ENCODE results near the gene CDSN. TPM values are rescaled to one million over a fixed set of nuclear protein-coding genes. Genes with fewer than 3 reads are reported as not detected.

CDSN gene
- total RNA-seq, 1 donor from 2014 or later, result 1.5 TPM

DNA sequence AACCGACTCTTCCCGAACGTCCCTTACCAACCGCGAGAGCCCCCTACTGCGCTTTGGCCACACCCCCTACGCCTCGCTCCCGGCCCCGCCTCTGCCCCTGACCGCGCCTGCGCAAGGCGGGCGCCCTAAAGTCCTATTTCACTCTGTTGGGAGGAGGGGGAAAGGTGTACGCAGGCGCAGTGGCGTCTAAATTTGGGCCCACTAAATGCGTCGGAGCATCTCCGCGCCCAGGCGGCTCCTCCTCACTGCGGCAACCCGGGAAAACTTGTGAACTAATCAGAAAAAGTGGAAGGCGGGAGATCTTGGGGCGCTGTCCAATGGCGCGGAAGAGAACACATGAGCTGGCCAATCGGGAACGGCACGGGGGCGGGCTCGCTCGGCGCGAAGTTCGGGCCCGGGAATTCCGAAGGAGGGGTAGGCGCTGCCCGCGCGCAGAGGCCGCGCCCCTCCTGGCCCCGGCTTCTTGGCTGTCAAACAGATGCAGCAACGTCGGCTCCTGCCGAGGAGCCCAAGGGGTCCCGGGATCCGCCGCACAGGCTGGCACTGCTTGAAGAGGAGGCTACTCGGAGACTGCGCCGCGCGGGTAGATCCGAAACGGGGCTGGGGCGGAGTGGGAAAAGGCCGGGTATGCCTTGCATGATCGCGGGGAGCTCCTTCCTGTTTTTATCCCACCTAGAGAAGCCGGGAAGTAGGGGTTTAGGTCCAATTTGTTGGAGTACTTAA lies 38.1 kb upstream of the CDSN start, which contains the start of gene TCF19:
Gene TCF19 (plus strand): TSS at position 450 of the 723 bp plus-strand sequence. CDS start 881 bp downstream, outside the sequence.
- no peaks in the 10 kb centered on the region for H3K36me3 ChIP-seq
- intact Hi-C loops (cut with DNase I), result no loop called here

GRCh38 chr6:31157513-31158139 lies 37.4 kb upstream of the CDSN start, which contains the start of gene CCHCR1:
TSS of gene CCHCR1 (minus strand) at chr6:31157802. CDS start at chr6:31157600, 202 bp downstream.
- intact Hi-C loops (cut with DNase I), result no loop called here
- Histone ChIP-seq H3K27me3 (no peaks in the 10 kb centered on the region), H3K27ac (peak within 1 kb of the TSS; percentile 82), H3K9me3 (no peaks in the 10 kb centered on the region), H3K4me1 (peaks cover 27% of the 10 kb centered on the region), H3K36me3 (no peaks in the 10 kb centered on the region), H3K4me3 (peak within 1 kb of the TSS; percentile 82 to 85)
- TF ChIP-seq POLR2A (IDR thresholded peaks at IDR 0.05), result no peak
- TF ChIP-seq POLR2AphosphoS5 (IDR thresholded peaks at IDR 0.05; ENCODE audit: insufficient read depth in 1 of 2, low read depth in 1 of 2), result no peak
- TF ChIP-seq CTCF (IDR thresholded peaks at IDR 0.05), result no peak
- DNase-seq (ENCODE audit: extremely low spot score in 2 of 2), result no peak

More for the DNA sequence above, 38.1 kb upstream of the CDSN start, which contains the start of gene TCF19:
- peak in 1 of 2 donors; percentile 99 for DNase-seq (ENCODE audit: extremely low spot score in 2 of 2)
- Histone ChIP-seq H3K4me1 (peaks cover 27% of the 10 kb centered on the region), H3K27me3 (no peaks in the 10 kb centered on the region), H3K27ac (peak within 1 kb of the TSS; percentile 82), H3K4me3 (peak within 1 kb of the TSS; percentile 82 to 85), H3K9me3 (no peaks in the 10 kb centered on the region)
- TF ChIP-seq CTCF (IDR thresholded peaks at IDR 0.05), result no peak
- no peak for TF ChIP-seq POLR2A (IDR thresholded peaks at IDR 0.05)
- TF ChIP-seq POLR2AphosphoS5 (IDR thresholded peaks at IDR 0.05; ENCODE audit: insufficient read depth in 1 of 2, low read depth in 1 of 2), result peak; percentile 87 to 96

GRCh38 chr6:31156641-31157040 lies 36.4 kb upstream of the CDSN start:
- H3K9me3 ChIP-seq, result no peaks in the 10 kb centered on the region
- DNase-seq (ENCODE audit: extremely low spot score in 2 of 2), result no peak
- no peak overlapping the region for H3K4me3 ChIP-seq
- no peak overlapping the region for H3K27ac ChIP-seq
- intact Hi-C loops (cut with DNase I), result no loop called here
- H3K36me3 ChIP-seq, result no peaks in the 10 kb centered on the region
- no peaks in the 10 kb centered on the region for H3K27me3 ChIP-seq
- H3K4me1 ChIP-seq, result peaks cover 27% of the 10 kb centered on the region
- TF ChIP-seq CTCF (IDR thresholded peaks at IDR 0.05) (no peak), POLR2AphosphoS5 (IDR thresholded peaks at IDR 0.05; ENCODE audit: insufficient read depth in 1 of 2, low read depth in 1 of 2) (no peak), POLR2A (IDR thresholded peaks at IDR 0.05) (no peak)

DNA sequence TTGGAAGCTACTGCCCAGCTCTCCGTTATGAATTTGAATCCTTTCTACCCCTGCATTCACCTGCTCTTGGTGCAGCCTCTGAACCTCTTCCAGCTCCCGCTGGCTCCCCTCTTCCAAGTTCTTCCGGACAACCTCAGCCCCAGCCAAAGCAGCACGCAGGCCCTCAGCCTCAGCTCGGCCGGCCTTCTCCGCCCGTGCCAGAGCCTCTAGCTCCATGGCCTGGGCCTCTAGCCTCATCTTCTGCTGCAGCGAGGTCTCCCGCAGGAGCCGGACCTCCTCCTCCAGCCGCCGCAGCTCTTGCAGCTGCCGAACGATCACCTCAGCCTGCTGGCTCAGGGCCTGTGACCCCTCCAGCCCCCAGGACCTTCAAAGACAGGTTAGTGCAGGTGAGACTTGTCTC lies 34.2 kb upstream of the CDSN start:
- H3K4me1 ChIP-seq, result peaks cover 22% of the 10 kb centered on the region
- no peaks in the 10 kb centered on the region for H3K27me3 ChIP-seq
- H3K9me3 ChIP-seq, result no peaks in the 10 kb centered on the region
- TF ChIP-seq POLR2A (IDR thresholded peaks at IDR 0.05), result no peak
- no peak for TF ChIP-seq CTCF (IDR thresholded peaks at IDR 0.05)
- no peak for TF ChIP-seq POLR2AphosphoS5 (IDR thresholded peaks at IDR 0.05; ENCODE audit: insufficient read depth in 1 of 2, low read depth in 1 of 2)
- intact Hi-C loops (cut with DNase I), result no loop called here
- no peak overlapping the region for H3K27ac ChIP-seq
- H3K36me3 ChIP-seq, result peaks cover 0 to 12% of the 10 kb centered on the region in 2 donors
- no peak overlapping the region for H3K4me3 ChIP-seq
- DNase-seq (ENCODE audit: extremely low spot score in 2 of 2), result no peak
